ENCODE results near the gene ZNF28.
"Not testable (repeated sequence)": the region's sequence is repeated elsewhere in the genome, so short reads cannot be mapped to it uniquely, and the experiment has no call there.

The ZNF28 gene

DNA sequence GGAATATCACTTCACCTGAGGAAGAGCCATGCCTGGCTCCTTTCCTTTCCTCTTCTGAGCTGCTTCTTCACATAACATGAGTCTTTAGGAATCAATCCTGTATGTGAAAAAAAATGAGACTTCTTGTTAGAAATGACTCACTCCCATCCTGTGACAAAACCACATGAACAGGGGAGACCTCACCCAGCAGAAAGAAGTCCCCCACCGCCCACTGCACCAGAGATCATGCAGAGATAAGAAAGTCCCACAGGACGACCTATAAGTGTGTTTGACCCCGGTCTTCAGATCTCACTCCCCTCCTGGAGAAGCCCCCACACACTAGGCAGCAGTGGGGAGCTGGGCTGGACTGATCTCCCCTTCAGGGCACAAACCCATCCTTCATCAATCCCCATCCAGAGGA is 42.6 kb downstream of the ZNF28 start:
- peaks cover 0 to 8% (median 0%) of the 10 kb centered on the region in 4 experiments for H3K4me1 ChIP-seq (ENCODE audit: control extremely low read depth in 1 of 4, control insufficient read depth in 4 of 4, insufficient read depth in 4 of 4, low read length in 3 of 4)
- peak overlapping the region in 1 of 2 experiments; percentile 43 for H3K27ac ChIP-seq (ENCODE audit: insufficient read depth in 1 of 2, low read depth in 1 of 2, low read length in 2 of 2, poor library complexity in 1 of 2, severe bottlenecking in 2 of 2)
- H3K9me3 ChIP-seq (ENCODE audit: control extremely low read depth in 1 of 5, control insufficient read depth in 4 of 5, insufficient read depth in 2 of 5, low read depth in 1 of 5, low read length in 4 of 5): peaks cover 0 to 17% (median 3%) of the 10 kb centered on the region in 5 experiments
- no CpG with 5 or more reads among the region's 3 CpGs for WGBS (ENCODE audit: insufficient coverage)
- ChIA-PET POLR2A (no interaction called here), CTCF (no interaction called here)
- peaks cover 5 to 53% (median 26%) of the 10 kb centered on the region in 4 experiments for H3K36me3 ChIP-seq (ENCODE audit: control insufficient read depth in 4 of 4, insufficient read depth in 4 of 4, low read length in 3 of 4)
- H3K4me3 ChIP-seq (ENCODE audit: control insufficient read depth in 1 of 7, extremely low read depth in 1 of 7, insufficient read depth in 4 of 7, low read depth in 2 of 7, low read length in 6 of 7): no peak overlapping the region
- no peaks in the 10 kb centered on the region for H3K27me3 ChIP-seq (replicated peaks in 2 of 5; ENCODE audit: control insufficient read depth in 4 of 5, insufficient read depth in 5 of 5, low read length in 4 of 5)
- peak; percentile 8 to 46 (median 44) for DNase-seq

- H3K4me1 ChIP-seq (ENCODE audit: control extremely low read depth in 1 of 4, control insufficient read depth in 4 of 4, insufficient read depth in 4 of 4, low read length in 3 of 4); CTCF ChIA-PET; POLR2A ChIA-PET; DNase-seq; H3K27ac ChIP-seq (ENCODE audit: insufficient read depth in 1 of 2, low read depth in 1 of 2, low read length in 2 of 2, poor library complexity in 1 of 2, severe bottlenecking in 2 of 2); H3K9me3 ChIP-seq (ENCODE audit: control extremely low read depth in 1 of 5, control insufficient read depth in 4 of 5, insufficient read depth in 2 of 5, low read depth in 1 of 5, low read length in 4 of 5); H3K36me3 ChIP-seq (ENCODE audit: control insufficient read depth in 4 of 4, insufficient read depth in 4 of 4, low read length in 3 of 4); H3K27me3 ChIP-seq (replicated peaks in 2 of 5; ENCODE audit: control insufficient read depth in 4 of 5, insufficient read depth in 5 of 5, low read length in 4 of 5); H3K4me3 ChIP-seq (ENCODE audit: control insufficient read depth in 1 of 7, extremely low read depth in 1 of 7, insufficient read depth in 4 of 7, low read depth in 2 of 7, low read length in 6 of 7): not testable (repeated sequence)
- 100% methylated on average over 1 of the region's 2 CpGs for WGBS (ENCODE audit: insufficient coverage)
These were observed 65.0 kb downstream of the ZNF28 start for GRCh38 chr19:52756447-52756846.

GRCh38 chr19:52749780-52750179 is 71.7 kb downstream of the ZNF28 start:
- H3K4me3 ChIP-seq (ENCODE audit: control insufficient read depth in 1 of 7, extremely low read depth in 1 of 7, insufficient read depth in 4 of 7, low read depth in 2 of 7, low read length in 6 of 7): no peak overlapping the region
- peak; percentile 9 to 68 (median 36) for DNase-seq
- no peaks in the 10 kb centered on the region for H3K27me3 ChIP-seq (replicated peaks in 2 of 5; ENCODE audit: control insufficient read depth in 4 of 5, insufficient read depth in 5 of 5, low read length in 4 of 5)
- CTCF ChIA-PET: no interaction called here
- peaks cover 0 to 5% (median 0%) of the 10 kb centered on the region in 4 experiments for H3K4me1 ChIP-seq (ENCODE audit: control extremely low read depth in 1 of 4, control insufficient read depth in 4 of 4, insufficient read depth in 4 of 4, low read length in 3 of 4)
- H3K27ac ChIP-seq (ENCODE audit: insufficient read depth in 1 of 2, low read depth in 1 of 2, low read length in 2 of 2, poor library complexity in 1 of 2, severe bottlenecking in 2 of 2): no peak overlapping the region
- H3K9me3 ChIP-seq (ENCODE audit: control extremely low read depth in 1 of 5, control insufficient read depth in 4 of 5, insufficient read depth in 2 of 5, low read depth in 1 of 5, low read length in 4 of 5): no peaks in the 10 kb centered on the region
- WGBS (ENCODE audit: insufficient coverage): 14% methylated on average over 1 of the region's 4 CpGs
- POLR2A ChIA-PET: no interaction called here
- no peaks in the 10 kb centered on the region for H3K36me3 ChIP-seq (ENCODE audit: control insufficient read depth in 4 of 4, insufficient read depth in 4 of 4, low read length in 3 of 4)

DNA sequence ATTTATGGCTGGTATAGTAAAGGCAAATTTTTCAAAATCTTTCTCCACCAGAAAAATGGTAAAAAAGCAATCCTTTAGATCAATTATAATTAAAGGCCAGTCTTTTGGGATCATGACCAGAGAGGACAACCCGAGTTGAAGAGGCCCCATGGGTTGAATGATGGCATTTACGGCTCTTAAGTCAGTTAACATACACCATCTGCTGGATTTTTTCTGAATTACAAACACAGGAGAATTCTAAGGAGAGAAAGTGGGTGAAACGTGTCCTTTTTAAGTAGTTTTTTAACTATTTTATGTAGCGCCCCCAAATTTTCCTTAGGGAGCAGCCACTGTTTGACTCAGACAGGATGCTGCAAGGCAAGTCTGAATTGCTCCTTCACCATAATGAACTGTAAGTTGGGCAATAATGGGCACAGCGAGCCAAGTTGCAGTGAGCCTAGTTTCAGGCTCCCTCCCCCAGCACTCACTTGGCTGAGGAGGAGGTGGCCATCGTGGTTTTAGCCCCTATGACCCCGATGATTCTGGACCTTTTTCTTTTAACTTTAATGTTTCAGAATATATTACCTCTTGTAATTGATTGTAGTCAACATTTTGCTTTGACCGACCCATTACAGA is 73.0 kb downstream of the ZNF28 start:
- H3K36me3 ChIP-seq (ENCODE audit: control insufficient read depth in 4 of 4, insufficient read depth in 4 of 4, low read length in 3 of 4): no peaks in the 10 kb centered on the region
- H3K4me3 ChIP-seq (ENCODE audit: control insufficient read depth in 1 of 7, extremely low read depth in 1 of 7, insufficient read depth in 4 of 7, low read depth in 2 of 7, low read length in 6 of 7): peak overlapping the region in 1 of 7 experiments; percentile 18
- peak; percentile 49 to 74 (median 71) for DNase-seq
- ChIA-PET CTCF (interaction anchor here (0.9 kb wide), 1 partner anchor 500 kb away, joined by 3 read pairs; no protein-coding TSS in a partner anchor), POLR2A (no interaction called here)
- H3K27me3 ChIP-seq (replicated peaks in 2 of 5; ENCODE audit: control insufficient read depth in 4 of 5, insufficient read depth in 5 of 5, low read length in 4 of 5): no peaks in the 10 kb centered on the region
- H3K4me1 ChIP-seq (ENCODE audit: control extremely low read depth in 1 of 4, control insufficient read depth in 4 of 4, insufficient read depth in 4 of 4, low read length in 3 of 4): peaks cover 0 to 5% (median 0%) of the 10 kb centered on the region in 4 experiments
- peaks cover 0 to under 1% (median 0%) of the 10 kb centered on the region in 5 experiments for H3K9me3 ChIP-seq (ENCODE audit: control extremely low read depth in 1 of 5, control insufficient read depth in 4 of 5, insufficient read depth in 2 of 5, low read depth in 1 of 5, low read length in 4 of 5)
- WGBS (ENCODE audit: insufficient coverage): 33% methylated on average over 2 of the region's 8 CpGs
- no peak overlapping the region for H3K27ac ChIP-seq (ENCODE audit: insufficient read depth in 1 of 2, low read depth in 1 of 2, low read length in 2 of 2, poor library complexity in 1 of 2, severe bottlenecking in 2 of 2)
